ENCODE measurements around the gene BTC. TPM values are rescaled to one million over a fixed set of nuclear protein-coding genes. Genes with fewer than 3 reads are reported as not detected.
"Not testable (repeated sequence)": the region's sequence is repeated elsewhere in the genome, so short reads cannot be mapped to it uniquely, and the experiment has no call there.

Gene BTC
- total RNA-seq, 4 donors from 2014 or later = 40.6 to 83.0 (median 51.5) TPM

GRCh38 chr4:74823194-74823593 lies 28.9 kb upstream of the BTC start:
- intact Hi-C loops (cut with DNase I) = no loop called here
- Histone ChIP-seq H3K36me3 (no peaks in the 10 kb centered on the region), H3K27me3 (no peaks in the 10 kb centered on the region), H3K9me3 (no peaks in the 10 kb centered on the region), H3K4me1 (no peaks in the 10 kb centered on the region), H3K27ac (replicated peaks in 1 of 4) (no peak overlapping the region), H3K4me3 (no peak overlapping the region)
- no peak for TF ChIP-seq EP300 (IDR thresholded peaks at IDR 0.05)
- TF ChIP-seq POLR2A (IDR thresholded peaks at IDR 0.05; ENCODE audit: low read depth) = no peak
- TF ChIP-seq POLR2AphosphoS5 (IDR thresholded peaks at IDR 0.05) = no peak
- no peak for TF ChIP-seq CTCF (IDR thresholded peaks at IDR 0.05)
- DNase-seq (ENCODE audit: extremely low spot score) = no peak
- 63% methylated on average over 1 of the region's 1 CpG for WGBS

- TF ChIP-seq CTCF (IDR thresholded peaks at IDR 0.05) (no peak), POLR2AphosphoS5 (IDR thresholded peaks at IDR 0.05) (no peak), EP300 (IDR thresholded peaks at IDR 0.05) (no peak), POLR2A (IDR thresholded peaks at IDR 0.05; ENCODE audit: low read depth) (no peak)
- no peak for DNase-seq (ENCODE audit: extremely low spot score)
- Histone ChIP-seq H3K27ac (replicated peaks in 1 of 4) (no peak overlapping the region), H3K27me3 (no peaks in the 10 kb centered on the region), H3K4me1 (no peaks in the 10 kb centered on the region), H3K4me3 (no peak overlapping the region), H3K9me3 (no peaks in the 10 kb centered on the region), H3K36me3 (no peaks in the 10 kb centered on the region)
- 90% methylated on average over 2 of the region's 2 CpGs for WGBS
- intact Hi-C loops (cut with DNase I) = no loop called here
Observed at GRCh38 chr4:74822603-74823002, 28.3 kb upstream of the BTC start.

GRCh38 chr4:74821541-74821940 lies 27.2 kb upstream of the BTC start:
- Histone ChIP-seq H3K9me3 (no peaks in the 10 kb centered on the region), H3K27me3 (no peaks in the 10 kb centered on the region), H3K4me1 (no peaks in the 10 kb centered on the region), H3K27ac (replicated peaks in 1 of 4) (no peak overlapping the region), H3K4me3 (no peak overlapping the region), H3K36me3 (no peaks in the 10 kb centered on the region)
- DNase-seq (ENCODE audit: extremely low spot score) = no peak
- intact Hi-C loops (cut with DNase I) = no loop called here
- no peak for TF ChIP-seq POLR2AphosphoS5 (IDR thresholded peaks at IDR 0.05)
- TF ChIP-seq EP300 (IDR thresholded peaks at IDR 0.05) = no peak
- TF ChIP-seq POLR2A (IDR thresholded peaks at IDR 0.05; ENCODE audit: low read depth) = no peak

GRCh38 chr4:74814052-74814451 lies 19.7 kb upstream of the BTC start:
- Histone ChIP-seq H3K9me3 (no peaks in the 10 kb centered on the region), H3K27me3 (no peaks in the 10 kb centered on the region), H3K4me3 (no peak overlapping the region), H3K27ac (replicated peaks in 1 of 4) (no peak overlapping the region), H3K4me1 (no peaks in the 10 kb centered on the region), H3K36me3 (no peaks in the 10 kb centered on the region)
- TF ChIP-seq POLR2AphosphoS5 (IDR thresholded peaks at IDR 0.05) (no peak), EP300 (IDR thresholded peaks at IDR 0.05) (no peak), POLR2A (IDR thresholded peaks at IDR 0.05; ENCODE audit: low read depth) (no peak), CTCF (IDR thresholded peaks at IDR 0.05) (no peak)
- DNase-seq (ENCODE audit: extremely low spot score) = no peak
- intact Hi-C loops (cut with DNase I) = no loop called here

GRCh38 chr4:74812056-74812455 lies 17.7 kb upstream of the BTC start:
- intact Hi-C loops (cut with DNase I); H3K27ac ChIP-seq (replicated peaks in 1 of 4); H3K4me3 ChIP-seq; H3K4me1 ChIP-seq; H3K9me3 ChIP-seq; H3K27me3 ChIP-seq; H3K36me3 ChIP-seq; DNase-seq (ENCODE audit: extremely low spot score): not testable (repeated sequence)
- WGBS = 85% methylated on average over 3 of the region's 3 CpGs

GRCh38 chr4:74805601-74806000 lies 11.3 kb upstream of the BTC start:
- no peaks in the 10 kb centered on the region for H3K36me3 ChIP-seq
- H3K27me3 ChIP-seq = no peaks in the 10 kb centered on the region
- TF ChIP-seq EP300 (IDR thresholded peaks at IDR 0.05) (no peak), CTCF (IDR thresholded peaks at IDR 0.05) (no peak), POLR2AphosphoS5 (IDR thresholded peaks at IDR 0.05) (no peak), POLR2A (IDR thresholded peaks at IDR 0.05; ENCODE audit: low read depth) (no peak)
- no peak overlapping the region for H3K27ac ChIP-seq (replicated peaks in 1 of 4)
- H3K4me3 ChIP-seq = no peak overlapping the region
- no peak for DNase-seq (ENCODE audit: extremely low spot score)
- intact Hi-C loops (cut with DNase I) = no loop called here
- H3K9me3 ChIP-seq = no peaks in the 10 kb centered on the region
- H3K4me1 ChIP-seq = no peaks in the 10 kb centered on the region
- WGBS = 75% methylated on average over 2 of the region's 2 CpGs
